Heart right ventricle (tissue), 16 donors: Measurements from ENCODE around the gene RAB8B. TPM values are rescaled to one million over a fixed set of nuclear protein-coding genes. Genes with fewer than 3 reads are reported as not detected.

ENCODE experiments used
- ATAC-seq, 8 donors: fragments of 200-7000 bp; cut with Tn5 transposase; one replicate each; pipeline ENCODE4 v1.9.1; 2020; ENCODE audit warnings: mild to moderate bottlenecking in 8 of 8, moderate library complexity in 8 of 8, moderate number of reproducible peaks in 1 of 8
- DNase-seq, 2 donors: peaks; one replicate each; pipeline ENCODE4 v3.0.0-alpha.2; 2020
- H3K27ac ChIP-seq, 10 donors: fragments of 200-600 bp; sonication (generic) in 2 of 10; one replicate each; pipeline versions ENCODE4 v1.5.0 to v1.8.0; 2020 to 2022; ENCODE audit warnings: mild to moderate bottlenecking in 3 of 10
- H3K27me3 ChIP-seq, 7 donors: fragments of 200-600 bp; one replicate each; pipeline ENCODE4 v1.8.0; 2021 to 2022; ENCODE audit warnings: mild to moderate bottlenecking in 2 of 7
- H3K36me3 ChIP-seq, 9 donors: fragments of 200-600 bp; sonication (generic) in 1 of 9; one replicate each; pipeline versions ENCODE4 v1.5.0 to v1.8.0; 2020 to 2022; ENCODE audit warnings: mild to moderate bottlenecking in 2 of 9
- H3K4me1 ChIP-seq, 9 donors: fragments of 200-600 bp; sonication (generic) in 1 of 9; one replicate each; pipeline versions ENCODE4 v1.5.0 to v1.8.0; 2020 to 2022; ENCODE audit warnings: mild to moderate bottlenecking in 4 of 9
- H3K4me3 ChIP-seq, 10 donors: fragments of 200-600 bp; sonication (generic) in 2 of 10; one replicate each; pipeline versions ENCODE4 v1.5.0 to v1.8.0; 2020 to 2022; ENCODE audit warnings: mild to moderate bottlenecking in 7 of 10, moderate library complexity in 2 of 10
- H3K9me3 ChIP-seq, 11 donors: fragments of 200-600 bp in 10 of 11; sonication (generic) in 2 of 11; one replicate each; pipeline versions ENCODE4 v1.5.0 to v1.8.0; 2013 to 2022; ENCODE audit warnings: mild to moderate bottlenecking in 2 of 11, control low read depth in 1 of 11, moderate library complexity in 1 of 11
- WGBS, 2 donors: extraction: QIAGEN DNeasy Blood & Tissue Kit; methylation state at CpG; one replicate each; pipeline ENCODE4 v1.1.7; 2013; ENCODE audit warnings: inconsistent platforms in 1 of 2; 5-methylcytosine and 5-hydroxymethylcytosine counted together
- intact Hi-C, 10 donors: fragments of 100-400 bp; cut with DNase I; formaldehyde crosslinking; loops; one replicate each; pipeline versions ENCODE4 v1.11.1 to v1.14.2; 2022
- polyA plus RNA-seq, 2 donors: library from polyadenylated mRNA; stranded (reverse); fragments of 200-250 nt; gene quantifications; one replicate each; pipeline ENCODE4 v1.2.3, GENCODE V29; 2013
- total RNA-seq, 10 donors: library from RNA; stranded (reverse); fragmentation: NEBNext Ultra II Directional in 3 of 10; extraction: Animal tissue kit (Norgen Biotek cat#: 25700) in 3 of 10; gene quantifications; one replicate each; pipeline versions ENCODE4 v1.2.1 to v1.2.4, GENCODE V29; 2021 to 2023
- TF ChIP-seq, protein P1 (sequence below), 9 donors: fragments of 200-600 bp; sonication (generic) in 2 of 9; IDR thresholded peaks; one replicate each; pipeline versions ENCODE4 v1.5.0 to v1.8.0; 2021 to 2022; ENCODE audit warnings: antibody characterized with exemption in 9 of 9, mild to moderate bottlenecking in 5 of 9, moderate library complexity in 1 of 9
- donor health status: Arrhythmogenic right ventricular cardiomyopathy.
- donor health status: ischemic (EF 13 %, LVEDD 7.1; RV severe dilation, severe dysfunction).
- donor health status: healthy with polysubstance abuse.
- donor health status: DM: no; HTN: yes; CAD: no.
- donor health status: DM: no; HTN: no; CAD: no.
- donor health status: ischemic (EF 25% LVEDD 6.9; RV normal size, moderate dysfunction).
- donor health status: ischemic (EF 25% LVEDD 5.7; RV mildly dilated, moderate dysfunction).
- donor health status: healthy.
- donor health status: DM: yes; HTN: yes; CAD: no.
- donor health status: Ischemic cardiomyopathy.
- donor health status: ischemic (EF 35%, LVEDD 5.7; RV mildly dilated, moderate dysfunction).
- donor health status: nonischemic (EF 11% LVEDD 7.7; RV severe dilation, severe dysfunction).
- donor health status: DM: yes; HTN: yes; CAD: no.
- donor health status: PGD.
- donor health status: ischemic (EF 29% LVEDD 5.4; RV normal size, mild dysfunction).
- donor health status: nonischemic (EF 23%, LVEDD 6.1; RV moderate dilation, normal function).

RAB8B gene
- total and polyA plus RNA-seq, 12 donors: 4.4 to 27.7 (median 6.9) TPM

DNA sequence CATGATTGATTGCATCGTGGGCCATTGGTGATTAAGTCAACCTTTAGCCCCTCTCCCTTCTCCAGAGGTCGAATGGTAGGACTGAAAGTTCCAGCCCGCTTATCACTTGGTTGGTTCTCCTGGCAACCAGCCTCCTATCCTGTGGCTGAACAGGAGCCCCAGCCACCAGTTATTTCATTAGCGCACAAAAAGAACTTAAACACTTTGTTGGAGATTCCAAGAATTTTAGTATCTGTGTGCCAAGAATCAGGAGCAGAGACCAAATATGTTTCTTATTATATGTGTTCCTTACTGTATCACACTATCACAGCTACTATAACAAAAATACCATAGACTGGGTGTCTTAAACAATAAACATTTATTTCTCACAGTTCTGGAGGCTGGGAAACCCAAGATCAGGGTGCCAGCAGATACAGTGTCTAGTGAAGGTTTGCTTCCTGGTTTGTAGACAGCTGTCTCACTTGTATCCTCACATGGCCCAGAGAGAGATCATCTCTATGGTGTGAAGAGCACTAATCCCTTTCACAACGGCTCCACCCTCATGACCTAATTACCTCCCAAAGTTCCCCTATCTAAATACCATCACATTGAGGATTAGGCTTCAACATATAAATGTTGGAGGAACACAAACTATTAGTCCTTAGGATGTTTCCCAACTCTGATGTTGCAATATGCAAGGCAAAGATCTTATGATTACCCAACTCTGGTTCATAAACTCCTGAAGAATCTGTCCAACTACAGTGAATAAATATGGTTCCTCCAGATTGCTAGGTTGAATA is 57.5 kb downstream of the RAB8B start:
- peaks cover 0 to 55% (median 26%) of the 10 kb centered on the region in 9 donors for H3K4me1 ChIP-seq
- TF ChIP-seq, protein P1, sequence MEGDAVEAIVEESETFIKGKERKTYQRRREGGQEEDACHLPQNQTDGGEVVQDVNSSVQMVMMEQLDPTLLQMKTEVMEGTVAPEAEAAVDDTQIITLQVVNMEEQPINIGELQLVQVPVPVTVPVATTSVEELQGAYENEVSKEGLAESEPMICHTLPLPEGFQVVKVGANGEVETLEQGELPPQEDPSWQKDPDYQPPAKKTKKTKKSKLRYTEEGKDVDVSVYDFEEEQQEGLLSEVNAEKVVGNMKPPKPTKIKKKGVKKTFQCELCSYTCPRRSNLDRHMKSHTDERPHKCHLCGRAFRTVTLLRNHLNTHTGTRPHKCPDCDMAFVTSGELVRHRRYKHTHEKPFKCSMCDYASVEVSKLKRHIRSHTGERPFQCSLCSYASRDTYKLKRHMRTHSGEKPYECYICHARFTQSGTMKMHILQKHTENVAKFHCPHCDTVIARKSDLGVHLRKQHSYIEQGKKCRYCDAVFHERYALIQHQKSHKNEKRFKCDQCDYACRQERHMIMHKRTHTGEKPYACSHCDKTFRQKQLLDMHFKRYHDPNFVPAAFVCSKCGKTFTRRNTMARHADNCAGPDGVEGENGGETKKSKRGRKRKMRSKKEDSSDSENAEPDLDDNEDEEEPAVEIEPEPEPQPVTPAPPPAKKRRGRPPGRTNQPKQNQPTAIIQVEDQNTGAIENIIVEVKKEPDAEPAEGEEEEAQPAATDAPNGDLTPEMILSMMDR (IDR thresholded peaks at IDR 0.05): no peak

DNA sequence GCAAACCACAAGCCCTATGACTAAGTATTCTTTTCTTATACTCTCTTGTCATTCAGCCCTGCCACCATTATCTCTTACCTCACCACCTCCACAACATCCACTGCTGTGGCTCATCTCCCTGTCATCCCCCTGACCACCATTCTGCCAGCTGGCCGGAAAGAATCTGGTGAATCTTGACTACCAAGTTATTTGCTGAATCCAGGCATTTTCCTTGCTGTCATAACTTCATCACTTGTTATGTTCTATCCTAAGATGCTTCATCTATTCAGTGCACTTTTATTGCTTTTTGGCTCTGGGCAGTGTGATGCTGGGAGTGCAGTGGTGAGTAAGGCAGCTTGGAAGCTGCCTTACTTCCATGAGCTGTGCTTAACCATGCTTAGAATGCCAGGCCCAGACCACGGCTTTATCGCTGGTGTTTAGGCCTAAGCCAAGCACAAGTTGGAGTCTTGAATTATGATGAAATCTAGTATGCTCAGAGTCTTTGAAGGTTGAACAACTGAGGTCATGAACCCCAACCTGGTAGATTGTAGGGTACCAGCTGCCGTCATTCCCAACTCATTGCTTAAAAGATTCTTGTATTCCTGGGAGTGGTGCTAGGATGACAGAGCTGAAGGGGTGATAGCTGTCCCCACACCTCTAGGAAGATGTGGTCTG is 61.0 kb downstream of the RAB8B start:
- intact Hi-C loops: loop anchor here in 1 of 10 donors (10.0 kb wide), 1 partner anchor 46 kb away; no protein-coding TSS in a partner anchor
- Histone ChIP-seq H3K36me3 (peaks cover 0 to 77% (median 0%) of the 10 kb centered on the region in 9 donors), H3K9me3 (no peaks in the 10 kb centered on the region), H3K27ac (no peak overlapping the region), H3K4me3 (no peak overlapping the region), H3K27me3 (no peaks in the 10 kb centered on the region), H3K4me1 (peaks cover 0 to 27% (median 5%) of the 10 kb centered on the region in 9 donors)
- DNase-seq (no peak), ATAC-seq (no peak)
- WGBS, 2 donors: 92 to 93% methylated on average over 4 of the region's 4 CpGs
- TF ChIP-seq, protein P1 (IDR thresholded peaks at IDR 0.05): no peak

More for the DNA sequence above, 57.5 kb downstream of the RAB8B start:
- 79 to 81% methylated on average over 5 of the region's 5 CpGs for WGBS, 2 donors
- Histone ChIP-seq H3K27ac (peak overlapping the region in 2 of 10 donors; percentile 29 to 75), H3K36me3 (peaks cover 0 to 55% (median 0%) of the 10 kb centered on the region in 9 donors), H3K9me3 (peaks cover 0 to 9% (median 0%) of the 10 kb centered on the region in 11 donors), H3K4me3 (no peak overlapping the region), H3K27me3 (no peaks in the 10 kb centered on the region)
- DNase-seq (no peak), ATAC-seq (peak in 5 of 8 donors; percentile 14 to 86 (median 56))
- intact Hi-C loops: loop anchor here in 1 of 10 donors (10.0 kb wide), 1 partner anchor 52 kb away; no protein-coding TSS in a partner anchor

DNA sequence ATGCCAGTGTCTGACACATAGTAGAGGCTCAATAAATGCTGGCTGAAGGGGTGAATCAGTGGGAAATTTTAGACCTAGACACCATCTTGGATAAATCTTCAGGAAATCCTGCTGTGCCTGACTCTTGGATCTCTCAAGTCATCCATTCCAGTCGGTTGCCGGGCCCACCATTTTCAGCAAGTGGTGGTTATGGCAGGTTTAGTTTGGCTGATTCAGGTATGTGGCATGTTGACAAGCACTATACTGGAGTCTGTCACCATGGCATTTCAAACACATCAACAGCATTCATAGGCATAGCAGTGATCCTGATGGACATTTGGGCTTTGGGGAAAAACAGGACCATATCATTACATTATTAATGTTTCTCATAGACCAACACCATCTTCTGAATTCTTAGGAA is 62.3 kb downstream of the RAB8B start:
- 90 to 92% methylated on average over 2 of the region's 2 CpGs for WGBS, 2 donors
- TF ChIP-seq, protein P1 (IDR thresholded peaks at IDR 0.05): no peak
- H3K27me3 ChIP-seq: no peaks in the 10 kb centered on the region
- ATAC-seq: no peak
- peaks cover 0 to 16% (median 1%) of the 10 kb centered on the region in 9 donors for H3K4me1 ChIP-seq
- no peak for DNase-seq
- no peaks in the 10 kb centered on the region for H3K9me3 ChIP-seq
- peaks cover 0 to 77% (median 0%) of the 10 kb centered on the region in 9 donors for H3K36me3 ChIP-seq
- H3K27ac ChIP-seq: no peak overlapping the region
- intact Hi-C loops: loop anchor here in 1 of 10 donors (10.0 kb wide), 1 partner anchor 47 kb away; no protein-coding TSS in a partner anchor
- H3K4me3 ChIP-seq: no peak overlapping the region

DNA sequence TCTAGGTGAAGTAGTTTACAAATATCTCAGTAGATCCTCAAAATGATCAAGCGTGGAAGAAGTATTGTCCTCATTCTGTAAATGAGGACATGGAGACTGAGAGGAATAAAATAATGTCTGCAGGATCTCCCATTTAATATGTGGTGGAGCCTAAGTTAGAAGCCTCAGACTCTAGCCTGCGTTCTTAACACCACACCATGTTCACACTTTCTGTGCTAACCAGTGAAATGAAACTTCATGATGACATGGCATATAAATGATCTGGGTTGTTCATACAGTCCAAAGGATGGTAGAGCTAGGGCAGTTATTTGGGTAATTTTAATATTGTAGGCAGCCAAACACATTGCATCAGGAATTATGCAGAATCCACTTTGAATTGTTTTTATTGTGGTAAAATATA is 62.9 kb downstream of the RAB8B start:
- Histone ChIP-seq H3K27ac (no peak overlapping the region), H3K4me1 (peaks cover 0 to 13% (median 0%) of the 10 kb centered on the region in 9 donors), H3K9me3 (no peaks in the 10 kb centered on the region), H3K27me3 (no peaks in the 10 kb centered on the region), H3K36me3 (peaks cover 0 to 82% (median 0%) of the 10 kb centered on the region in 9 donors), H3K4me3 (no peak overlapping the region)
- TF ChIP-seq, protein P1 (IDR thresholded peaks at IDR 0.05): no peak
- intact Hi-C loops: loop anchor here in 1 of 10 donors (10.0 kb wide), 1 partner anchor 47 kb away; no protein-coding TSS in a partner anchor
- no peak for DNase-seq
- ATAC-seq: no peak
- WGBS, 2 donors: 100% methylated on average over 2 of the region's 2 CpGs
